GM18907 (cell line): ENCODE results near the gene ARMCX2.
"Not testable (repeated sequence)": the region's sequence is repeated elsewhere in the genome, so short reads cannot be mapped to it uniquely, and the experiment has no call there.

Source experiments
- ATAC-seq: cut with Tn5 transposase; IDR thresholded peaks from one replicate; pipeline ENCODE4 v1.9.1; 2021; ENCODE audit warnings: mild to moderate bottlenecking, moderate library complexity; ENCODE audit not compliant: unreplicated experiment

The ARMCX2 gene

DNA sequence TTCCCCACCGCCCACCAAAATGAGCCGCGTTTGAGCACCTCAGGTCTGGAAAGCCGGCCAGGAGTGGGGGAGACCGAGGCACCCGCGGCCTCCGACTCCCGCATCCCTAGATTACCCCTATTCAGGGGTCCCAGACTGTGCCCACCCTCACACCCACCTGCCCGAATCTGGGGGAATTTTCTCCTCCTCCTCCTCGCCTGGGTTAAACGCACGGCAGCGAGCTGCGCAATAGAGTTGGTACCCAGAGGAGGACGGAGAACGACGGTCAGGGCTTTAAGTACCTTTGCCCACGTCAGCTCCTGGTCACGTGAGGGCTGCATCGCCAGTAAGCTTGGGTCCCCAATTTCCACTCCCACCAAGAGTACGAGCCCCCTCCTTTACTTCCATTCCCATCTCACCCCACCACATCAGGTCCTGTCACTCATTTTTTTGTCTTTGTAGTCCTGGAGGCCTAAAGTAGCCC, at the start of gene ARMCX2:
Gene ARMCX2, minus strand, starts transcription at position 250 of the 463 bp plus-strand sequence. CDS start 2,262 bp downstream, outside the sequence.
- peak; percentile 65 for ATAC-seq

DNA sequence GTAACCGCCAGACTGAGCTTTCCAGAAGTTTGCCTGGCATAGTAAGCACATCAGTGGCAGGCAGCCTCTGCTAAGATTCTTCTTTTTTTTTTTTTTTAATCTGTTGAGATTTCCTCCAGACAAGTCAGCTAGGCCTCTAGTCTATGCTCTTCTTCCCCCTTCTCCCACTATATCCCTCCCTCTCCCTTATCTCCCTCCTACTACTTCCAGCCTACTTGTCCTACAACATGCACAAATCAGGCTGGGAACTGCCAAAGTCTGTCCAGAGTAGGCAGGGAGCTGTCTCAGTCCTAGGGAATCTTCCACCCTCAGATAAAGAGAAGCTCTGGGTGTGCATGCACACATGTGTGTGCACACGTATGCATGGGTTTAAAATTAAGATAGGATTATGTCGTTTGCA, 49.7 kb upstream of the ARMCX2 start:
- no peak for ATAC-seq

DNA sequence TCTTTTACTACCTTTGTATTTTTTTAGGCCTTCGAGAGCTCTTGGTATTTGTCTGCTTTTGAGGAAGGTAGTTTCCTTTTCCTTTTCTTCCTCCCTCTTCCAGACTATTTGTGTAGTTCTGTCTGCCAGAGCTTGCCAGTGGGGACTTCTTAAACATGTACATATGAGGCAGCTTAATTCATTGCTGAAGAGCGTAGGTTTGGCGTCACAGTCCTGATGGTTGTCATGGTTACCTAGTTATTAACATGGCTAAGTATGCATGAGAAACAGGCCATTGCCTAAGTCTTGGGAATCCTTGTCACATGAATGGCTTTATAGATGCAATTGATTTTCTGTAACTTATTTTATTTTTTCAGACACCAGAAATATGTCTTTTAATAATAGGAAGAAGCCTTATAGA, 48.5 kb upstream of the ARMCX2 start:
- no peak for ATAC-seq

DNA sequence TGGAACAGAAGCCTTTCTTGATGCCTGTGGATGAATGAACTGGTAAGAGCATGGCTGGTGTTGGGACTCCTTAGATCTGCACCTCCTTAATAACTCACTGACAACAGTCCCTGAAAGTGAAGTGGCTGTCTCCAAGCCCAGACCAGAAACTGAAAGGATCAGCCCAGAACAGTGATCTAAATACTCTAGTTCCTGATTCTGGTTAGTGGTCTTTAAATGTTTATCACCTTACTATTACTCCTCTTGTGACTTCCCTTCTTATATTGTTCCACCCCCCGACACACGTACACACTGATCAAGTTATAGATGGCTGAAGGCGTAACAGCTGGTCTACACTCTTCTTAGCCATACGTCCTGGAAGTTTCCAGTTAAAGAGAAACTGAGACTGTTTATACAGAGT, 33.8 kb upstream of the ARMCX2 start:
- ATAC-seq, result peak; percentile 84

DNA sequence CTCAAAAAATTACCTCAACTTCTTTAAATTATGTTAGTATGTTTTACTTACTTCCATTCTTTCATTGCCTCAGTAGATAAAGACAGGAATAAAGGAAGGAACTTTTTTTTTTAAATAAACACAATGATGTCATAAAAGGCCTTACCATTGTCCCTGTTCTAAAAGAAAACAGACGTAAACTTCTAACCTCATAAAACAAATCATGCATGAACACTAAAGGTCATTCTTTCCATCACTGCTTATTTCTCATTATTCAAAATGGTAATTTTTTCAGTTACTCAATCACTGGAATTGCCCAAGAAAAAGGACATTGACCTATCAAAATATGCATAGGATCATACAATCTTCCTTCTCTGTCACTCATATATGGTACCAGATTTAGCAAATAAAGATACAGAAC, 32.2 kb upstream of the ARMCX2 start:
- no peak for ATAC-seq

DNA sequence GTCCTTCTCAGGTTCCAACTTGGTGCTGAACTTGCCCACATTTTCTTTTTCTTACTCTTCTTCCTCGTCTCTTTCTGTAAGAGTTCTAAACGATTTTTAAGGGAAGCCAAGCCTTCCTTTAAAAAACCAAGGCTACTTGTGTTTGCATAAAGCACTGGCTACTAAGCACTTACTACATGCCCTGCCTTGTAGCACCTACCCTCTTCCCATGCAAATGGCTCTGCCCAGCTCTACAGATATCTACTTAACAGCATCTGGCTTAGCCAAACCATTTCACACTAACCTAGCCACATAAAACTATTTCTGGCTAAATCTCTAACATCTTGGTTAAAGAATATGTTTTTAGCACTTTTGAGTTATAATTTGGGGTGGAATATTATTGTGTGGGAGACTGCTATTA, 26.9 kb upstream of the ARMCX2 start:
- ATAC-seq, result no peak

DNA sequence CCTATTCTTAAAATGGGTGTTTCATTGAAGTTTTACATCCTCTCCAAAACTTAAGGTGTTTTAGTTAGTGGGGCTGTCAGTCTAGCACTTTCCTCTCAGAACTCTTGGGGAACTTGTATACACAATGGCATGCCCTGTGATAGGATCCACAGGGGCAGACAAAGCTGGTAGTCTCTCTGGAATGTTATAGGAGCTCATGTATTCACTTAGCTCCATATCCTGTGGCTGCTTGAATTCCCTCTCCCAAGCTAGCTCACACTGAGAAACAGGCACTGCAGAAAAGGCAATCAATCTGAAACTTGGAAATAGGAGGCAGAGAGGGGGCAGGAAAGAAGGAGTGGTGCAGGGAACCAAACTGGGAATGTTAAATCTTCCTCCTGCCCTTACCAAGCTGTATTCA, 26.3 kb upstream of the ARMCX2 start:
- ATAC-seq, result no peak

DNA sequence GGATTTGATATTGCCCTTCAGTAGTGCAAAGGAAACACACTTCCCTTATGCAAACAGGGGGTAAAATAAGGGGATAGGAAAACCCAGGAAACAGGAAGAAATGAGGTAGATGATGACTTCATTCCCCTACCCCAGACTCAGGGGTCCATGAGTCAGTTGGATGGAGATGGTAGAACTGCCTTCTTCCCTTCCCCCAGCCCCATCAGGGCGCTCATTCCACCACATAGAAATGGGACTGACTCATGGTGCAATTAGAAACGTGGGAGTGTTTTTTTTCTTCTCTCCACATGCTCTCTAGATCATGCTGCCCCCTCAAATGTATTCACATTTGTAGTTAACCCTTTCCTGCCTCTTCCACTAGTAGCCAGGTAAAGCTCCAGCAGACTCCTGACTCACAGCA, 23.1 kb upstream of the ARMCX2 start:
- ATAC-seq, result no peak

DNA sequence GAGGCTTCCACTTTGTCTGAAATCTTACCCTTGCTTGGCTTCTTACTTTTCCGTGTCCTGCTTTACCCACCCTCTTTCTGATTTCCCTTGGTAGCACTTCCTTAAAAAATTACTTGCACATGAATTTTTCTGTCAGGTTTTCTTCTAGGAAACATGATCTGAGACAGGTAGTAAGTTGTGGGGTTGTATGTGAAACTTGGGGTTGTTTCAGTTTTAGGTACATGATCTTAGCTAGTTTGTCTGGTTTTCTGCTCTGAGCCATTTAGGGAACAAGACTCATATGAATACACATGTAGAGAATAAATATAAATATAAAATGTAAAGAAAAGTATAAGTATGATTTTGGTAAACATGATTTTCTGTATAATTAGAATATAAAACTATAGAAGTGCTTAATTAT, 17.4 kb upstream of the ARMCX2 start:
- ATAC-seq, result peak; percentile 62

DNA sequence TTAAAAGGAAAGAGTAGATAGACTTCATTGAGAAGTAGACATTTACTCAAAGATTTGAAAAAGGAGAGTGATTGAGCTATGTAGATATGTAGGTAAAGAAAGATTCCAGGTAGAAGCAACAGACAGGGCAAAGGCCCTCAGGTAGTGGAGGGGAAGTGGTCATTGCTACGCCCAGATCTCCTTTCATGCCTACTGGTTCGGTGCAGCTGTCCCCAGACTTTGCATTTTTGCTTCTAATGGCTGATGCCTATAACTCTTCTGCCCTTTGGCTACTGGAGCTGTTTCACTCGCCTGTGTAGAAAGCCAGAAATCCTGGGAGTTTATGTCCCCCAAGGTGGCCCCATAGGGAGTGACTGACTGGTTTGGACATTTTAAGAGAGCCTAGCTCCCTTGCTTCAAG, 16.9 kb upstream of the ARMCX2 start:
- ATAC-seq, result peak; percentile 27

DNA sequence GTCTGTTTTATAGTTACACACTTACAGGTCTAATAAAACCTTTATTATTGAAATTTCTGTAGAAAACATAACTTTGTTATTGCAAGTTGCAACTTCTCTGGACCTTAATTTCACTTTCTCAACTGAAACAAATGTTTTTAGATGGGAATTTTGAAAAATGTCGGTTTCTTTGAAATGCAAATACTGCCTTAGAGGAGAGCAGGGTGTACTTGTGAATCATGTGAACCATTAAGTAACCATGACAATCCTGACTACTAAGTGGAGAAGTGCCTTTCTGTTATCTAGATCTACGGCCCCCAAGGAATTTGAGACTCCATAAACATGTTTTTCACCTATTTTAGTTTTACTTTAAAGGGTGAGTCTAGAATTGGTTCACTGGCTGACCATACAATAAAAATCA, 8.5 kb upstream of the ARMCX2 start:
- no peak for ATAC-seq

DNA sequence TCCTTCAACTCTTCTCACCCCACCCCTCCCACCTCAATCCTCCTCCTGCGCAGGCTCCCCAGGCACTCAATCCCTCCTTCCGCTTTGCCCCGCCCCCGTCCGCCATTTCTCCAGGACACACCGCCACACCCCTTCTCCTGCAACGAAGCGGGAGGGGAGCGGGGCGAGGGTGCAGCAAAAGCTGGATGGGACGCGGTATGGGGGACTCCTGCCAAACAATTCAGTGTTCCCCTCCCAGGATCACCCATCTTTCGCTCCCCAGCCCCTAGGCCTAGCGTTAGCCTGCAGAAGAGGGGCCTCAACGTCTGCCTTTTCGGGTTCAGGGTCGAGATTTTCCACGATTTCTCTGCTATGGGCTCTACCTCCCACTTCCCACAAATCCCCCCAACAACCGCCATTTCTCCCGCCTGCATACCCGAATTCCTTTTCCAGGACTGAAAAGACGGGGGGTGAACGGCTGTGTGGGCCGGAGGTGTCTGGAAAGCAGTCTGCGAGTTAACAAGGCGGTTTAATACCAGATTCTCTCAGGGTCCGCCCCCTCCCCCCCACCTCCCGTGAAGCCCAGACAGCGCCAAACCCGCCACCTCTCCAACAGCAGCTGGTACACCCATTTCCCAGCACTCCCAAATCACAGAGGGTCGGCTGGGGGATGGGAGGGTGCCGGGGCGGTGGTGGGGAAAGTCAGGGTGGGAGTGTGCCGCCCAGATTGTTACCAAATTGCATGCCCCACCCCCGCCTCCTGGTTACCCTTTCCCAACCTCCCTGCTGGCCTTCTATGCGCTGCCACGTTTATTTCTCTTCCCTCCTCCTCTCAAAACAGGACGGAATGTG, 774 bp downstream of the ARMCX2 start:
- ATAC-seq, result peak; percentile 68

DNA sequence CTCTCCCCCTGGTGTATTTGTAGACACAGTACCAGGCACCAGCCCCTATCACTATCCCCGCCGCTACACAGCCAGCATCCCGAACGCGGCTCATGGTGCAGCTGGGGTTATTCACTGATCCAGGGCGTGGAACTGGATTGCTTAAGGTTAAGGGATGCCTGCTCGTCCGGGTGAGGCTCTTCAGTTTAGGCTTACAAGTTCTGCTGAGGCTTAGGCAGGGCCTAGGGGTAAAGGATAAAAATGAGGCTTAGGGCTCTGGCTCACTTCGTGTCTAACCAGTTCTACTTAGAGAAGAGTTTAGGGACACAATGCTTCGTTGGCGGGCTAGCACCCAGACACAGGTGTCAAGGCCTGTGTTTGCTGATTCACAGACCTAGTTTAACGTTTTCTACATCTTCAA, 2.2 kb downstream of the ARMCX2 start:
- ATAC-seq, result no peak

DNA sequence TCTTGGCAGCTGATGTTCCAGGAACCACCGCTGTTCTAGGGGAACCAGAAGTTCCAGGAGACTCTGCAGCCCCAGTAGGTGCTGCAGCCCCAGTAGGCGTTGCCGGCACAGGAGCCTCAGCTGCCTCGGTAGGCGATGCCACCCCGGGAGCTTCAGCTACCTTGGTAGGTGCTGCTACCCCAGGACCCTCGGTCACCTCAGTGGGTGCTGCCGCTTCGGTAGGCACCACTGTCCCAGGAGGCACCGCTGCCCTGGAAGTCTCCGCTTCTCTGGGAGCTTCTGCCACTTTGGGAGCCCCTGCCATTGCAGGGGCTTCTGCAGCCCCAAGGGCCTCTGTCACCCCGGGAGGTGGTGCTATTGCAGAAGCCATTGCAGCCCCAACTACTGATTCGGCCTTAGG, 2.8 kb downstream of the ARMCX2 start:
- no peak for ATAC-seq

DNA sequence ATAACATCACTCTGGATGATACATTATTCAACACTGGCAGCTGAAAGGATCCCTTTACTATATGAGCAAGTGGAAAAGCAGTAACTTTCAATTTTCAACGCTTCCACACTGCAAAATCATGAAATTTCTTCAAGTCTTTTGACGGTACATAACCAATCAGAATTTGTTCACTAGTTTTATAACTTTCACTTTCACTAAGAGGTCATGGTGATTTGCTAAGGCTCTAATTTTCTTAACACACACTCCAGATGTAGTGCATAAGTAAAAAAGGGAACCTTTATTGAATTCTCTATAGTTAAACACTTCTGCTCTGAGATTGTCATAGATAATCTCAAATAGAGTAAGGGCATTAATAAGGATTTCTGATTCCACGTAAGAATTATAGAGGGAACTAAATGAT, 4.1 kb downstream of the ARMCX2 start:
- no peak for ATAC-seq

DNA sequence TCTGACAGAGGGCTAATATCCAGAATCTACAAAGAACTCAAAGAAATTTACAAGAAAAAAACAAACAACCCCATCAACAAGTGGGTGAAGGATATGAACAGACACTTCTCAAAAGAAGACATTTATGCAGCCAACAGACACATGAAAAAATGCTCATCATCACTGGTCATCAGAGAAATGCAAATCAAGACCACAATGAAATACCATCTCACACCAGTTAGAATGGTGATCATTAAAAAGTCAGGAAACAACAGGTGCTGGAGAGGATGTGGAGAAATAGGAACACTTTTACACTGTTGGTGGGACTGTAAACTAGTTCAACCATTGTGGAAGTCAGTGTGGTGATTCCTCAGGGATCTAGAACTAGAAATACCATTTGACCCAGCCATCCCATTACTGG, 11.9 kb downstream of the ARMCX2 start:
- ATAC-seq, result not testable (repeated sequence)

DNA sequence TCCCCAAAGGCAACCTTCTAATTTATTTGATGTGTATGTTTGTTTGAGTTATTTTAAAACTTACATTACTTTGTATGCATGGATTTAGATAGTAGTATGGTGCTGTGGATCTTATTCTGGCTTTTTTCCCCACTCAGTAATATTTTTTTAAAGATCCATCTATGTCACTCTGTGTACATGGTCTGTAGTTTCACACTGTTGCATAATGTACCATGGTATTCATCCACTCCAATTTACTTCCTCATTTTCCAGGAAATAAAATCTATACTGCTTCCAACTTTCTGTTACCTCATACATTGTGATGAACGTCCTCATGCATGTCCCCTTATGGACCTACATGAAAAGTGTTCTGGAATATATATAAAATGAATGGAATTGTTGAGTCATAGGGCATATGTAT, 17.6 kb downstream of the ARMCX2 start:
- ATAC-seq, result no peak

DNA sequence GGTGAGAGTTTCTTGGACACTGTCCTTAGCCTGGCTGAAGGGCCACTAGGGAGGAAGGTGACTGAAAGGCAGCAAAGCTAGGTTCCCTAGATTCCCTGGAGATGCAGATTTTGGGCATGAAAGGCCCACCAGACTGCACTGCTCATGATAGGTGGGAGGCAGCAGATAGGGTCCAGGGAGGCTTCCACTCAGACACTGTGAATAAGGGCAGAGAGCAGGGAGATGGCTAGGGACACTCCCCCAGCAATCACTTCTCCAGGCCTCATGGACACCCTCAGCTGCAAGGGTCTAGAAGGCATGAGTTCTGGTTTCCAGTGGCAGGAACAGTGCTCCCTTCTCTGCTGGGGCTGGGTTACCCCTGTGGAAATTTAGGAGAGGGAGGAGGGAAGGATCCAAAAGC, 20.1 kb downstream of the ARMCX2 start:
- ATAC-seq, result no peak

DNA sequence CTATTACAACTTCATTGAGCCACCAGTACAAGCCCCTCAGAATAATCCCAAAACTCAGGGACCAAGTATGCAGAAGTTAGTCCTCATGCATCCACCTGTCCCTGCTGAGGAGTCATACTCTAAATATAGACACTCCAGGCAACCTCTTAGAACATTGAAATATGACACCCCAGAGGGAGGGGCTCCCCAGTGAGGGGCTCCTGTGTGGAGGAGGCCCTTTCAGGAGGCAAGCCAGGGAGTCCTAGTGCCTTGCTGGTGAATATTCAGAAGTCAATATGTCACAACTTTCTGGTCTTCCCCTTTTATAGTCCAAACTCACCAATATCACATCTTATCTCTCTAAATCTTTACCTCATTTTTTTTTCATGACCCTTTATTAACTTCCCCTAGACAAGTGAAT, 40.3 kb downstream of the ARMCX2 start:
- ATAC-seq, result no peak

DNA sequence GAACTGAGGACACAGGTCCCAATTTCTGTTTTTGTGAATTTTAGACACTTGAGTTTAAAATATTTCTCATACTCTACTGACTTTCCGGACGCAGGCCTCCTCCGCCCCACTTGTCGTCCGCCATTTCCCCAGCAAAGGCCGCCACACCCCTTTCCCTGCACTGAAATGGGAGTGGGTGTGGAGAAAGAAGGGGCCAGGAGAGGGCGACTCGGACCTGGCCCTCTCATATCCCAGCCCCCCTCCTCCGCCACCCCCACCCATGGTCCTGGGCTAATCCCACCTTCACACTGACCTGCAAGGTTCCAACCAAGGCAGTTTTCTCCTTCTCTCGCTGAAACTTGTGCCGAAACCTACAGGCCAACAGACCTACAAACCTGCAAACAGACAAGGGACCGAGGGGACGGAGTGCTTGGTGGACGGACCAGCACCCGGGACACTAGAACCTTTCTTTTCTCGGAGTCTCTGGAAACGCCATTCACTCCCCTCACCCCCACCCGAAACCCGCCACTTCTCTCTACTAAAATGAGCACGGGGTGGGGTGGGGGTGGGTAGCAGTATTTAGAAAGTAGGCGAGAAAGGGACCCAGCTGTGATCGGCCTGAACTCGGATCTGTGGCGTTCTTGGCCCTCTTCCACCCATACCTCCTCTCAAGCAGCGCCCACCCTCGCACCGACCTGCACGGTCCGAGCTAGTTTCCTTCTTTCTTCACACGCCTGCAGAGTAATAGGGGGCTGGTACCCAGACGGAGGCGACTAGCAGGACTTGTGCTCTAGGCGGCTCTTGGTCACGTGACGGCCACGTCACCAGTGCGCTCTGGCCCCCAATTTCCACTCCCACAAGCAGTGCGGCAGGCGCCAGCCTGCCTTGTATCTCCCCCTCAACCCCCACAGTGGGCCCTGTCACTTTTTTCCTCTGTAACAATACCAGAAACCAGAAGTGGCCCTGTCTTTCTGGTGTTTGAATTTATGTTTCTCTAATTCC, 42.1 kb downstream of the ARMCX2 start, which contains the start of gene ARMCX6:
Gene ARMCX6, minus strand, starts transcription at position 790 of the 981 bp plus-strand sequence. CDS start 1,380 bp downstream, outside the sequence.
- ATAC-seq, result peak; percentile 96

DNA sequence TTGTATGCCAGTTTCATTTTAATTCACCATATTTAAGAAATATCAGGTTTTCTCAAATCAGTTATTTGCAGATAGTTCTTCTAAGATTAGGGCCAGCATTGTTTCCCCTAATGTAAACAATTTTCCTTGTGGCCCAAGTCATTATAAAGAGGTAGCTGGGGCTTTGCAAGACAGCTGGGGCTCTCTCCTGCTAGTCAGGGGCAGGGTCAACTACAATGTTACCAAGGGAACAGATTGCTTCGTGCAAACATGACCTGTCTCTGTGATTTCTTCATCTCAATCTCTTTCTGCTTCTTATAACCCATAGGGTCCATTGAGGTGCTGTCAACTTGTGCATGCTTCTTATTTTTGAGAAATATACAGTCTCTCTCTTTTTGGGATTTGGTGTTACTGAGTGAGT, 53.9 kb downstream of the ARMCX2 start:
- no peak for ATAC-seq
